AG04450 (cell line): ENCODE data around the gene CHADL. TPM values are rescaled to one million over a fixed set of nuclear protein-coding genes. Genes with fewer than 3 reads are reported as not detected.
"Not testable (repeated sequence)": the region's sequence is repeated elsewhere in the genome, so short reads cannot be mapped to it uniquely, and the experiment has no call there.

Experiments used
- CTCF ChIA-PET: fragments of 300-600, 350-600 bp; formaldehyde crosslinking; extraction: SDS; loops from one replicate; lab custom pipeline; 2022; ENCODE audit warnings: antibody characterized with exemption, inconsistent platforms; lab: Charles Lee
- POLR2A ChIA-PET: fragments of 350-600 bp; formaldehyde crosslinking; extraction: SDS; loops from one replicate; lab custom pipeline; 2021; ENCODE audit warnings: antibody characterized with exemption, inconsistent platforms; lab: Yijun Ruan, JAX
- DNase-seq: peaks from one replicate; pipeline ENCODE4 v3.0.0-alpha.2; 2011; ENCODE audit warnings: low read depth, low spot score
- H3K27ac ChIP-seq: one replicate; pipeline ENCODE4 v1.5.1; 2012; ENCODE audit warnings: low read depth, low read length, control low read depth
- H3K27me3 ChIP-seq: one replicate; pipeline ENCODE4 v1.6.0; 2012; ENCODE audit warnings: low read length; ENCODE audit not compliant: control insufficient read depth, insufficient read depth
- H3K4me3 ChIP-seq: 2 replicates; pipeline ENCODE4 v1.5.1; 2011; ENCODE audit warnings: mild to moderate bottlenecking, low read depth, low read length, control low read depth
- H3K9me3 ChIP-seq: 2 replicates; pipeline ENCODE4 v1.5.1; 2012; ENCODE audit warnings: low read length; ENCODE audit not compliant: control insufficient read depth, insufficient read depth
- CTCF ChIP-seq: IDR thresholded peaks from 2 replicates; pipeline ENCODE4 v1.5.1; 2011; ENCODE audit warnings: low read depth, low read length, control low read depth, inconsistent platforms
- polyA plus RNA-seq: library from polyadenylated mRNA; depleted of rRNA; stranded (reverse); fragments of >200 nt; gene quantifications from 2 replicates; pipeline ENCODE4 v1.2.3, GENCODE V29; 2011

The CHADL gene
- polyA plus RNA-seq, 1 experiment = 0.24 TPM

GRCh38 chr22:41193829-41194228 is 46.9 kb downstream of the CHADL start:
- DNase-seq = no peak
- Histone ChIP-seq H3K27me3 (no peaks in the 10 kb centered on the region), H3K9me3 (no peaks in the 10 kb centered on the region; the same call in 1 of the 2 replicates), H3K27ac (no peak overlapping the region), H3K4me3 (no peak overlapping the region)
- CTCF ChIA-PET = no interaction called here
- POLR2A ChIA-PET = no interaction called here
- TF ChIP-seq CTCF = no peak

- Histone ChIP-seq H3K27ac (no peak overlapping the region), H3K4me3 (no peak overlapping the region), H3K27me3 (no peaks in the 10 kb centered on the region), H3K9me3 (no peaks in the 10 kb centered on the region)
- DNase-seq = no peak
- POLR2A ChIA-PET = no interaction called here
- TF ChIP-seq CTCF = no peak
- CTCF ChIA-PET = no interaction called here
These were observed 49.3 kb downstream of the CHADL start for GRCh38 chr22:41191467-41191866.

- Histone ChIP-seq H3K4me3 (no peak overlapping the region), H3K27me3 (no peaks in the 10 kb centered on the region), H3K9me3 (no peaks in the 10 kb centered on the region), H3K27ac (no peak overlapping the region)
- CTCF ChIA-PET = interaction anchor here (1.4 kb wide), 1 partner anchor 262 kb away, joined by 3 read pairs; no protein-coding TSS in a partner anchor
- TF ChIP-seq CTCF = no peak
- POLR2A ChIA-PET = no interaction called here
- no peak for DNase-seq
These were observed 56.1 kb downstream of the CHADL start for GRCh38 chr22:41184679-41185078.

GRCh38 chr22:41181349-41182241 is 59.1 kb downstream of the CHADL start:
- TF ChIP-seq CTCF = no peak
- CTCF ChIA-PET = interaction anchor here (0.9 kb wide), 1 partner anchor 362 kb away, joined by 3 read pairs; the partner anchor contains the start of gene POLR3H
- H3K4me3 ChIP-seq = no peak overlapping the region
- POLR2A ChIA-PET = interaction anchor here (0.5 to 1.0 kb wide), 4 partner anchors 122 to 325 kb away, joined by 3 to 4 read pairs (median 3); partner anchors contain the start of gene XPNPEP3
- H3K27ac ChIP-seq = no peak overlapping the region
- H3K27me3 ChIP-seq = no peaks in the 10 kb centered on the region
- DNase-seq = no peak
- no peaks in the 10 kb centered on the region; the same call in 1 of the 2 replicates for H3K9me3 ChIP-seq

GRCh38 chr22:41180926-41181325 is 59.8 kb downstream of the CHADL start:
- POLR2A ChIA-PET = interaction anchor here (0.7 kb wide), 1 partner anchor 324 kb away, joined by 3 read pairs; the partner anchor contains the start of gene XPNPEP3
- no peaks in the 10 kb centered on the region; the same call in 1 of the 2 replicates for H3K9me3 ChIP-seq
- H3K27me3 ChIP-seq = no peaks in the 10 kb centered on the region
- TF ChIP-seq CTCF = no peak
- no peak for DNase-seq
- H3K4me3 ChIP-seq = no peak overlapping the region
- CTCF ChIA-PET = interaction anchor here (0.9 kb wide), 1 partner anchor 363 kb away, joined by 3 read pairs; the partner anchor contains the start of gene POLR3H
- no peak overlapping the region for H3K27ac ChIP-seq

GRCh38 chr22:41180362-41180761 is 60.4 kb downstream of the CHADL start:
- H3K4me3 ChIP-seq, H3K27ac ChIP-seq, DNase-seq, CTCF ChIA-PET, POLR2A ChIA-PET, H3K27me3 ChIP-seq, H3K9me3 ChIP-seq: not testable (repeated sequence)
